CD14-positive monocyte (primary cell): ENCODE results near the gene ACAA1. TPM values are rescaled to one million over a fixed set of nuclear protein-coding genes. Genes with fewer than 3 reads are reported as not detected.

Experiments used
- DNase-seq, 3 donors: peaks; one replicate each; pipeline ENCODE4 v3.0.0-alpha.2; 2011 to 2022
- H2AFZ ChIP-seq: 2 replicates; pipeline ENCODE4 v1.6.0; 2012; ENCODE audit warnings: mild to moderate bottlenecking, low read depth, low read length, inconsistent platforms; ENCODE audit not compliant: insufficient read depth, poor library complexity, severe bottlenecking
- H3K27ac ChIP-seq, 2 donors: 1 replicate in 1 of 2; 2 replicates in 1 of 2; pipeline ENCODE4 v1.5.1; 2012 to 2013; ENCODE audit warnings: low read length in 2 of 2, control low read depth in 1 of 2, inconsistent platforms in 1 of 2, low read depth in 1 of 2, mild to moderate bottlenecking in 1 of 2
- H3K27me3 ChIP-seq, 2 donors: one replicate each; pipeline versions ENCODE4 v1.6.0 to v1.6.1; 2011 to 2013; ENCODE audit warnings: low read length in 2 of 2; ENCODE audit not compliant: control insufficient read depth in 2 of 2, insufficient read depth in 2 of 2
- H3K36me3 ChIP-seq, 2 donors: replicated peaks in 1 of 2; 1 replicate in 1 of 2; 2 replicates in 1 of 2; pipeline versions ENCODE4 v1.5.1 to v1.6.1; 2012 to 2013; ENCODE audit warnings: low read length in 2 of 2, control low read depth in 1 of 2, inconsistent platforms in 1 of 2, mild to moderate bottlenecking in 1 of 2; ENCODE audit not compliant: insufficient read depth in 2 of 2, control insufficient read depth in 1 of 2
- H3K4me1 ChIP-seq, 2 donors: 1 replicate in 1 of 2; 2 replicates in 1 of 2; pipeline versions ENCODE4 v1.5.1 to v1.6.1; 2012 to 2013; ENCODE audit warnings: low read length in 2 of 2, control low read depth in 1 of 2, inconsistent platforms in 1 of 2, mild to moderate bottlenecking in 1 of 2, moderate library complexity in 1 of 2; ENCODE audit not compliant: insufficient read depth in 2 of 2, control insufficient read depth in 1 of 2
- H3K4me2 ChIP-seq: replicated peaks from 2 replicates; pipeline ENCODE3; 2012; ENCODE audit warnings: low read length, moderate library complexity, mild to moderate bottlenecking; ENCODE audit not compliant: poor library complexity, severe bottlenecking; ENCODE audit errors: extremely low read depth
- H3K4me3 ChIP-seq, 3 experiments: fragments of 200-600 bp in 1 of 3; sonication (generic) in 1 of 3; replicated peaks in 1 of 3; 1 replicate in 2 of 3; 2 replicates in 1 of 3; pipeline ENCODE4 v1.5.1; 2011 to 2013; ENCODE audit warnings: low read length in 3 of 3, mild to moderate bottlenecking in 3 of 3, control low read depth in 2 of 3, low read depth in 2 of 3, inconsistent platforms in 1 of 3, moderate library complexity in 1 of 3
- H3K79me2 ChIP-seq: 2 replicates; pipeline ENCODE4 v1.6.0; 2012; ENCODE audit warnings: mild to moderate bottlenecking, control low read depth, inconsistent platforms, low read length, moderate library complexity; ENCODE audit not compliant: insufficient read depth
- H3K9ac ChIP-seq: 2 replicates; pipeline ENCODE4 v1.6.0; 2017; ENCODE audit warnings: low read length, mild to moderate bottlenecking; ENCODE audit not compliant: insufficient read depth, poor library complexity, severe bottlenecking
- H3K9me3 ChIP-seq, 2 donors: replicated peaks in 1 of 2; 1 replicate in 1 of 2; 2 replicates in 1 of 2; pipeline versions ENCODE4 v1.5.1 to v1.6.1; 2012 to 2013; ENCODE audit warnings: low read length in 2 of 2, control low read depth in 1 of 2; ENCODE audit not compliant: control insufficient read depth in 1 of 2, insufficient read depth in 1 of 2
- H4K20me1 ChIP-seq: 2 replicates; pipeline ENCODE4 v1.6.0; 2012; ENCODE audit warnings: mild to moderate bottlenecking, low read length, control low read depth, moderate library complexity; ENCODE audit not compliant: insufficient read depth
- H3K27ac Mint-ChIP-seq, 7 donors: one replicate each; pipeline ENCODE4 v1.8.0; 2020; ENCODE audit warnings: mild to moderate bottlenecking in 7 of 7, mixed read lengths in 7 of 7, moderate library complexity in 6 of 7, inconsistent platforms in 2 of 7
- H3K27me3 Mint-ChIP-seq, 3 donors: one replicate each; pipeline ENCODE4 v1.8.0; 2021 to 2022; ENCODE audit warnings: low read depth in 3 of 3, mild to moderate bottlenecking in 3 of 3, mixed read lengths in 3 of 3, moderate library complexity in 3 of 3, inconsistent platforms in 1 of 3
- H3K36me3 Mint-ChIP-seq, 2 donors: one replicate each; pipeline ENCODE4 v1.8.0; 2020; ENCODE audit warnings: mixed read lengths in 2 of 2, inconsistent platforms in 1 of 2, mild to moderate bottlenecking in 1 of 2
- H3K4me1 Mint-ChIP-seq: one replicate; pipeline ENCODE4 v1.8.0; 2020; ENCODE audit warnings: mild to moderate bottlenecking, mixed read lengths
- H3K4me3 Mint-ChIP-seq, 2 donors: one replicate each; pipeline ENCODE4 v1.8.0; 2020; ENCODE audit warnings: mild to moderate bottlenecking in 2 of 2, mixed read lengths in 2 of 2, moderate library complexity in 1 of 2
- H3K9me3 Mint-ChIP-seq, 7 donors: one replicate each; pipeline ENCODE4 v1.8.0; 2020 to 2022; ENCODE audit warnings: mixed read lengths in 7 of 7, mild to moderate bottlenecking in 6 of 7, moderate library complexity in 6 of 7, inconsistent platforms in 2 of 7
- CTCF ChIP-seq: fragments of 200-600 bp; IDR thresholded peaks from one replicate; pipeline ENCODE4 v1.8.0; 2022; ENCODE audit warnings: antibody characterized with exemption, mild to moderate bottlenecking
- WGBS: methylation state at CpG from one replicate; pipeline ENCODE4 v1.1.5; 2013; ENCODE audit warnings: missing lambda C conversion rate; ENCODE audit not compliant: insufficient coverage; 5-methylcytosine and 5-hydroxymethylcytosine counted together
- intact Hi-C, 2 donors: fragments of 100-400 bp; cut with micrococcal nuclease; formaldehyde crosslinking; loops; one replicate each; pipeline versions ENCODE4 v1.15.0 to v1.15.1; 2023
- polyA plus RNA-seq, 3 donors: library from polyadenylated mRNA; depleted of rRNA in 1 of 3; unstranded in 2 of 3; stranded (reverse) in 1 of 3; fragments of 300-500 nt in 2 of 3; fragments of >200 nt in 1 of 3; fragmentation: Illumina TruSeq in 2 of 3; gene quantifications; 1 replicate in 2 of 3; 2 replicates in 1 of 3; pipeline ENCODE4 v1.2.3, GENCODE V29; 2012 to 2021

The ACAA1 gene
- polyA plus RNA-seq, 3 donors: 123 to 268 (median 133) TPM

DNA sequence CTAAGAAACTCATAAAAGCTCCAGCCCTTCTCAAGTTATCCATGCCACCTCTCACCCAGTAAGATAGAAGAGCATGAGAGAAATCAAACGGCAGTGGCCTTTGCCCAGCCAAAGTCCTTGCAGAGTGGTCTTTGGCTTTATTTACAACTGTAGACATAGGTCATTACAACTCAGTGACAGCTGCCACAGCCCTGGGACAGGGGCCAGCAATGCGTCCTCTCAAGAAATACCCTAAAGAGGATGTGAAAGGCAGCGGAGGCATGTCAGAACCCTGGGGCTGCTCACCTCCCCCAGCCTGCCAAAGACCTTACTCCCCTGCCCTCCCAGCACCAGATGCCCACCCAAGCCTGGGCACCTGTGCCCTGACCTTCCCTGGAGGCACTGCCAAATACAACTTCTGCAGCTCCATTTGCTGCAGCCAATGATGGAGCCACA is 6.3 kb downstream of the ACAA1 start:
- TF ChIP-seq CTCF: no peak
- Mint-ChIP-seq H3K27me3 (no peaks in the 10 kb centered on the region), H3K4me1 (peaks cover 40% of the 10 kb centered on the region), H3K36me3 (peaks cover 91 to 94% of the 10 kb centered on the region in 2 donors), H3K27ac (peak overlapping the region in 3 of 7 donors; percentile 12 to 77 (median 27)), H3K9me3 (no peaks in the 10 kb centered on the region), H3K4me3 (no peak overlapping the region)
- Histone ChIP-seq H3K9me3 (no peaks in the 10 kb centered on the region), H3K4me3 (no peak overlapping the region), H3K27me3 (no peaks in the 10 kb centered on the region), H3K27ac (peak overlapping the region in 1 of 2 donors; percentile 62), H3K79me2 (peaks cover 65% of the 10 kb centered on the region), H4K20me1 (peaks cover 98% of the 10 kb centered on the region), H3K9ac (no peak overlapping the region), H3K36me3 (peaks cover 89 to 96% of the 10 kb centered on the region in 2 donors), H2AFZ (no peak overlapping the region), H3K4me1 (peaks cover 8 to 11% of the 10 kb centered on the region in 2 donors), H3K4me2 (no peak overlapping the region)
- intact Hi-C loops: loop anchor here in 1 of 2 donors (10.0 kb wide), 2 partner anchors 94 to 214 kb away; partner anchors contain the start of gene XYLB
- 40% methylated on average over 1 of the region's 3 CpGs for WGBS
- no peak for DNase-seq

DNA sequence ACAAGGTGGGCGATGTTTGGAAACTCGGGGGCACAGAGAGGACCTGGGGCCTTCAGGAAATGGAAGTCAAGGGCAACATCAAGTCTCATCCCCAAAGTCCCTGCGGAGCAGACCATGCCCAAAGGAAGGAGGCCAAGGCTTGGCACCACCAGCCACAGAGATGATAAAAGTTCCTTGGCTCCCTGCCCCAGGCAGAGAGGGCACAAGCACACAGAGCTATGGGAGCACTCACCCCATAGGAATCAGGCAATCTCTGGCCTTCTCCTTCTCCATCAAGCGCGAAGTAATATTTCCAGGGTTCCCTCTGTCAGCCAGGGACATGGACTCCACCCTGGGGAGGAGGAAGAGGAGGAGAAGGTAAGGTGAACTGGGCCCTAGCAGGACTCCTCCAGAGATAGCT is 7.9 kb downstream of the ACAA1 start:
- Histone ChIP-seq H3K9ac (no peak overlapping the region), H2AFZ (no peak overlapping the region), H3K79me2 (peaks cover 49% of the 10 kb centered on the region), H3K4me3 (no peak overlapping the region), H3K27me3 (no peaks in the 10 kb centered on the region), H4K20me1 (peaks cover 98% of the 10 kb centered on the region), H3K36me3 (peaks cover 96 to 100% of the 10 kb centered on the region in 2 donors), H3K9me3 (no peaks in the 10 kb centered on the region), H3K4me2 (no peak overlapping the region), H3K4me1 (no peaks in the 10 kb centered on the region), H3K27ac (peak overlapping the region in 1 of 2 donors; percentile 20)
- 100% methylated on average over 2 of the region's 5 CpGs for WGBS
- DNase-seq: no peak
- Mint-ChIP-seq H3K36me3 (peaks cover 93 to 98% of the 10 kb centered on the region in 2 donors), H3K4me1 (peaks cover 25% of the 10 kb centered on the region), H3K4me3 (no peak overlapping the region), H3K27me3 (no peaks in the 10 kb centered on the region), H3K9me3 (no peaks in the 10 kb centered on the region), H3K27ac (peak overlapping the region in 2 of 7 donors; percentile 30 to 74)
- intact Hi-C loops: no loop called here
- TF ChIP-seq CTCF: no peak
